Fibroblast of mammary gland (primary cell): ENCODE results near the gene PSG7.
A peak's percentile ranks its signal among the peaks of the same experiment; 100 is the strongest.
"Not testable (repeated sequence)": the region's sequence is repeated elsewhere in the genome, so short reads cannot be mapped to it uniquely, and the experiment has no call there.

Experiments
- DNase-seq: peaks from one replicate; pipeline ENCODE4 v3.0.0-alpha.2; 2010; ENCODE audit warnings: low read depth
- H3K4me3 ChIP-seq: 2 replicates; pipeline ENCODE4 v1.5.1; 2011; ENCODE audit warnings: low read depth, mild to moderate bottlenecking, low read length, moderate library complexity; ENCODE audit not compliant: control insufficient read depth
- TF ChIP-seq, protein P1 (sequence below): conservative IDR thresholded peaks from 2 replicates; pipeline ENCODE4 v1.5.1; 2011; ENCODE audit warnings: low read depth, low read length, inconsistent platforms; ENCODE audit not compliant: control insufficient read depth, insufficient read depth

The PSG7 gene

GRCh38 chr19:42937107-42937506, at the start of gene PSG7:
PSG7 (minus strand) TSS chr19:42937207; CDS start chr19:42937076, 131 bp downstream.
- H3K4me3 ChIP-seq, DNase-seq: not testable (repeated sequence)

DNA sequence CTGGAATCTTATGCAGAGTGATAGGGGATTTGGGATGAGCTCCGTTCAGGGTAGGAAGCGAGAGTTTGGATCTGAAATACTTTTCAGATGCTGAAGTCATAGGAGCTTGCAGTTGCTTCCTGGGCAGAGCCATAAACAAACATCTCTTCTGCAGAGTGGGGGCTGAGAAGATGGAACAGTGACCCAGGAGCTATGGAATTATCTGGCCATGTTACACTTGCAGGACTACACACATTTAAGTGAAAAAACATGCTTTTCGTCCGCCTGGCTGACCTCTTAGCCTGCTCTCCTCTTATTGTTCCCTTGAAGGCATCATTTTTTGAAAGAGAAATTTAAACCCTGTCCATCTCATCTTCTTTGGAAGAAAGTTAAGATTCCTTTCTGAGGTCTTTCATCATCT, 48.6 kb upstream of the PSG7 start:
- DNase-seq = no peak
- H3K4me3 ChIP-seq = no peak overlapping the region
- TF ChIP-seq, protein P1, sequence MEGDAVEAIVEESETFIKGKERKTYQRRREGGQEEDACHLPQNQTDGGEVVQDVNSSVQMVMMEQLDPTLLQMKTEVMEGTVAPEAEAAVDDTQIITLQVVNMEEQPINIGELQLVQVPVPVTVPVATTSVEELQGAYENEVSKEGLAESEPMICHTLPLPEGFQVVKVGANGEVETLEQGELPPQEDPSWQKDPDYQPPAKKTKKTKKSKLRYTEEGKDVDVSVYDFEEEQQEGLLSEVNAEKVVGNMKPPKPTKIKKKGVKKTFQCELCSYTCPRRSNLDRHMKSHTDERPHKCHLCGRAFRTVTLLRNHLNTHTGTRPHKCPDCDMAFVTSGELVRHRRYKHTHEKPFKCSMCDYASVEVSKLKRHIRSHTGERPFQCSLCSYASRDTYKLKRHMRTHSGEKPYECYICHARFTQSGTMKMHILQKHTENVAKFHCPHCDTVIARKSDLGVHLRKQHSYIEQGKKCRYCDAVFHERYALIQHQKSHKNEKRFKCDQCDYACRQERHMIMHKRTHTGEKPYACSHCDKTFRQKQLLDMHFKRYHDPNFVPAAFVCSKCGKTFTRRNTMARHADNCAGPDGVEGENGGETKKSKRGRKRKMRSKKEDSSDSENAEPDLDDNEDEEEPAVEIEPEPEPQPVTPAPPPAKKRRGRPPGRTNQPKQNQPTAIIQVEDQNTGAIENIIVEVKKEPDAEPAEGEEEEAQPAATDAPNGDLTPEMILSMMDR = no peak

DNA sequence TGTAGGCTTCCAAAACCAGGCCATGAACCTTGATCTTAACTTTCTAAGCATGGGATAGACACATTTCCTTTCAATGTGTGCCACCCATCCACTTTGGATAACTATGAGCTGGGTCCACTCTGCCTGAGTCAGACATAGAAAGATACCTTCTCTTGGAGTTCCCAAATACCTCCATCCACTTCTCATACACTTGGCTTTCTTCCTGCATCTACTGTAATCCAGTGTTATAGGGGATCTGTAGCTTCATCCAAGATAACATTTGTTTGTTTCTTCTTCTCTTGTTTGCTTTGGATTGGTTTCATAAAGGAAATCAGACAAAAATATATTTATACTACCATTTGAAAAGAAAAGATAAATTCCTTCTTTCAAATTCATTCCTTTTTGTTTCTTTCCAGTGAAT, 45.1 kb upstream of the PSG7 start:
- DNase-seq, H3K4me3 ChIP-seq: not testable (repeated sequence)

- not testable (repeated sequence) for H3K4me3 ChIP-seq, DNase-seq
Observed at GRCh38 chr19:42971451-42971850, 34.4 kb upstream of the PSG7 start.

- peak; percentile 50 for DNase-seq
- TF ChIP-seq, protein P1 = no peak
- H3K4me3 ChIP-seq = no peak overlapping the region
Observed at GRCh38 chr19:42965176-42965575, 28.2 kb upstream of the PSG7 start.

DNA sequence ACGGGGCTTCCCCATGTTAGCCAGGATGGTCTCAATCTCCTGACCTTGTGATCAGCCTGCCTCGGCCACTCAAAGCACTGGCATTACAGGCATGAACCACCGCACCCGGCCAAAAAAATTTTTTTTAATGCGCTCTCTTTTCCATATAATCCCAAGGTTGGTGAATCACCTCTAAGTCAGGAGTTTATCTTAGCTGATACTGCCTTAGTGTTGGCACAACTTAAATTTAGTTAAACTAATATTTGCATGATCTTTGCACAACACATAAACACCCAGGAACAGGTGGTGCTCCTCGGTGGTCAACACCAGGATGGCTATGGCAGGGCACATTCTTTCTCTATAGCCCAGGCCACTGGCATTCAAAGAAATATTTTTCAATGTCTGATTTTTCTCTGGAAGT, 24.1 kb upstream of the PSG7 start:
- no peak for DNase-seq
- TF ChIP-seq, protein P1 = no peak
- H3K4me3 ChIP-seq = no peak overlapping the region

- DNase-seq, H3K4me3 ChIP-seq: not testable (repeated sequence)
Observed at GRCh38 chr19:42952126-42952525, 15.1 kb upstream of the PSG7 start.

GRCh38 chr19:42951476-42951875, 14.5 kb upstream of the PSG7 start:
- DNase-seq = not testable (repeated sequence)

DNA sequence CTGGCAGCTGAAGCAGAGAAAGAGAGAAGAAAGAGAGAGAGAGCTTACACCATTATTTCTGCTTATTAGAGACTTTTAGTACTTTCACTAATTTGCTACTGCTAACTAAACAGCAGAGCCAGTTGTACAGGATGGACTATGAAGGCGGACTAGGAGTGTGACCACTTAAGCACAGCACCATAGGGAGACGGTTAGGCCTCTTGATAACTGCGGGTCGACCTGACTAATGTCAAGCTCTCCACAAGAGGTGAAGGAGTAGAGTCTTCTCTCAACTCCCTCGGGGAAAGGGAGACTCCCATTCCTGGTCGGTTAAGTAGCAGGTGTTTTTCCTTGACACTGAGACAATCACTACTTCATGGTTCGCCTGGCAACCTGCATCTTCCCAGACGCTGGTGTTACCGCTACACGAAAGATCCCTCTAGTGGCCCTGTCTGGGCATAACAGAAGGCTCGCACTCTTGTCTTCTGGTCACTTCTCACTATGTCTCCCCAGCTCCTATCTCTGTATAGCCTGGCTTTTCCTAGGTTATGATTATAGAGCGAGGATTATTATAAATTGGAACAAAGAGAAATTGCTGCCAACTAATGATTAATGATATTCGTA, 5.3 kb upstream of the PSG7 start:
- DNase-seq = peak; percentile 29
- H3K4me3 ChIP-seq = no peak overlapping the region
- TF ChIP-seq, protein P1 = peak; percentile 63

More at GRCh38 chr19:42951476-42951875, 14.5 kb upstream of the PSG7 start:
- H3K4me3 ChIP-seq = not testable (repeated sequence)

DNA sequence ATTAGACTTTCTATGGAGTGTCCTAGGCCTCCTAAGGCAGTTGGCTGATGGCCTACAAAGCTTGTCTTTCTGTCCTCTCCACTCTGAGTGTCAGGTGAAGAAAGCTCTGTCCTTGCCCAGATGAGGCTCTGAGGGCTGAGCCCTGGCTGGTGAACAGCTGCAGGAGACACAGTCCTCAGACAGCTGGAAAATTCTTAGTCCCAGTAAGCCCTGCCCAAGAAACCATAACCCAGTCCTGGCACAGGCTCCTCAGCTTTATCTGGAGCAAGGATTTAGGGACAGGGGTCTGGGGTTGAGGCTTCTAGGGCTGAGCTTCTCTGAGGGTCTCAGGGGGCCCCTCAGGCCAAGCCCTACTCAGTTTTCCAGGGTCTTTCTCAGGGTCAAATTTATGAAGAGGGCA, 2.3 kb downstream of the PSG7 start:
- not testable (repeated sequence) for H3K4me3 ChIP-seq, DNase-seq

DNA sequence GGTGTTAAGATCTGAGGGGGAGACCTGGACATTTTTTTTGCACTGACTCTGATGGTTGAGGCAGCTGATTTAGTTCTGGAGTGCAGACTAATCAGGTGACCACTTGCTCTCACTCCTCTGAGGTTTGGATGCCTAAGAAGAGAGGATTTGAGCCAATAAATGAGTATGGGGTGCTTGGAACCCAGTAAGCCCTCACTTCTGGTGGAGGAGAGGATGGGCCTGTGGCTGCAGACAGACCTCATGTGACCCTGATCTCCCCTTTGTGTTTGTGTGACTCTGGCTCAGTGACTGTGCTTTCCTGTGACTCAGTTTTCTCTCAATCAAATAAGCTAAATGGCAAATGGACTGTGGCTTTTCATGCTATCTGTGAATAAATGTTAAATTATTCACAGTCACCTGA, 2.8 kb downstream of the PSG7 start:
- peak; percentile 63 for DNase-seq
- not testable (repeated sequence) for H3K4me3 ChIP-seq

DNA sequence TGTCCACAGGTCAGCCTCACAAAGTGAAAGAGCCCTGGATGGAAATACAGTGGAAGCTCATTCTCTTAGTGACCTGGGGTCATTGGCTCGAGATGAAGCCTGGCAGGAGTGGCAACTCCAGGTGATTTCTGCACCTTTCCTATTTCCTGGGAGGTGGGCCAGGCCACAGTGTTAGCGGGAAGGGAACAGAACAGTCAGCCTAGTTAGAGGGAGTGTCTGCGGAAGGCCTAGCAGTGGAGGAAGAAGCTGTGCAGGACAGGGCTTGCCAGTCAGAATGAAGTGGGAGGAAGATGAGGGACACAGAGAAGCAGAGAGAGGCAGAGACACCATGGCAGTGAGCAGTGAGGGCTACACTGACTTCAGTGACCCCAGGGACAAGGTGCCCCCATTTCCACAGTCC, 3.6 kb downstream of the PSG7 start:
- DNase-seq, H3K4me3 ChIP-seq: not testable (repeated sequence)

DNA sequence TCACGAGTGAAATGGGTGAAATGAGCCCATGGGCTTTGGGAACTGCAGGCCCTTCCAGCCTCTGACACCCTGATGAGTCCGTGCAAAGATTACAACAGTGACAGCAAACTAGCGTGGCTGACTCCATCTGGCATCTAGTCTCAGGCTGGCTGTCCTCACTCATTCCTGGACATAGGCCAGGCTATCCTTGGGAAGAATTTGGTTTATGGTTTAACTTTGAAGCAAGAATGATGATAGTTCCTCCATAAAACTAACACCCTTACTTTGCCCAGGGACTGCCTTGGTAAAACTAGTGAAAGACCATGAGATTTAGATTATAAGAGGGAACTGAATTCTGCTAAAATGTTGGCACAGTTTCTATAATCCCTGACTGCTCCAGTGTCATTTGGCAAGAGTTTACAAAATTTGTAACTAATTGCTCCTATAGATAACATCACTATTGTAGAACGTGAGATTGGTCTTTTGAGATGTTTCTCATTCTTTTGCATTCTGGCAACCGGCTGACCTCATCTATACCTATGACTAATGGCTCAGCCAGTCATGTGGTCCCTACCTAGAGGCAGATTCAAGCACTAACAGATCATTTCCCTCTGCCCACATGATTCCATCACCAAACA, 4.4 kb downstream of the PSG7 start:
- peak; percentile 88 for DNase-seq
- H3K4me3 ChIP-seq = not testable (repeated sequence)
